Muscle of arm (tissue), 12 donors: Measurements from ENCODE around the gene HPS3. TPM values are rescaled to one million over a fixed set of nuclear protein-coding genes. Genes with fewer than 3 reads are reported as not detected.

Source experiments
- DNase-seq: peaks from one replicate; pipeline ENCODE4 v3.0.0-alpha.2; 2013
- polyA plus RNA-seq, 12 donors: library from polyadenylated mRNA; unstranded; fragments of 120-200 nt; gene quantifications; one replicate each; pipeline ENCODE4 v1.2.1, GENCODE V29; 2013; ENCODE audit not compliant: insufficient read length in 12 of 12

The HPS3 gene
- polyA plus RNA-seq, 12 donors: 6.0 to 16.6 (median 13.6) TPM; not detected in 1

- peak; percentile 61 for DNase-seq
Measured at GRCh38 chr3:149120051-149120972, 9.1 kb upstream of the HPS3 start.

- DNase-seq: no peak
Measured at GRCh38 chr3:149122721-149123578, 6.5 kb upstream of the HPS3 start.

GRCh38 chr3:149128821-149129220 lies 617 bp upstream of the HPS3 start:
- no peak for DNase-seq

- DNase-seq: no peak
Measured at GRCh38 chr3:149131589-149131988, 2.2 kb downstream of the HPS3 start.

GRCh38 chr3:149134575-149134974 lies 5.1 kb downstream of the HPS3 start:
- no peak for DNase-seq

GRCh38 chr3:149142682-149143081 lies 13.2 kb downstream of the HPS3 start:
- DNase-seq: no peak

- DNase-seq: no peak
Measured at GRCh38 chr3:149145356-149145755, 15.9 kb downstream of the HPS3 start.

GRCh38 chr3:149145974-149146373 lies 16.5 kb downstream of the HPS3 start:
- peak; percentile 5 for DNase-seq

- no peak for DNase-seq
Measured at GRCh38 chr3:149150436-149150835, 21.0 kb downstream of the HPS3 start.

GRCh38 chr3:149151843-149152242 lies 22.4 kb downstream of the HPS3 start:
- DNase-seq: no peak

- no peak for DNase-seq
Measured at GRCh38 chr3:149152420-149152819, 23.0 kb downstream of the HPS3 start.

- no peak for DNase-seq
Measured at GRCh38 chr3:149153402-149153801, 24.0 kb downstream of the HPS3 start.

GRCh38 chr3:149160754-149161300 lies 31.4 kb downstream of the HPS3 start:
- no peak for DNase-seq

- DNase-seq: no peak
Measured at GRCh38 chr3:149162007-149162406, 32.6 kb downstream of the HPS3 start.

- DNase-seq: no peak
Measured at GRCh38 chr3:149163066-149163465, 33.6 kb downstream of the HPS3 start.

- DNase-seq: no peak
Measured at GRCh38 chr3:149167898-149168297, 38.5 kb downstream of the HPS3 start.

GRCh38 chr3:149170672-149171071 lies 41.2 kb downstream of the HPS3 start:
- no peak for DNase-seq

GRCh38 chr3:149174901-149175300 lies 45.5 kb downstream of the HPS3 start:
- no peak for DNase-seq

- DNase-seq: no peak
Measured at GRCh38 chr3:149177122-149177521, 47.7 kb downstream of the HPS3 start.

GRCh38 chr3:149179220-149179619 lies 49.8 kb downstream of the HPS3 start:
- DNase-seq: no peak

- DNase-seq: peak; percentile 65
Measured at GRCh38 chr3:149180057-149180573, 50.7 kb downstream of the HPS3 start.

GRCh38 chr3:149181182-149181581 lies 51.7 kb downstream of the HPS3 start:
- DNase-seq: no peak
